MM.1S (cell line): ENCODE results near the gene ZNF778.
"Not testable (repeated sequence)": the region's sequence is repeated elsewhere in the genome, so short reads cannot be mapped to it uniquely, and the experiment has no call there.

Experiments used
- CTCF ChIP-seq: fragments of 300-600 bp; sonication (generic); IDR thresholded peaks from 2 replicates; pipeline ENCODE4 v1.5.1; 2016; ENCODE audit warnings: antibody characterized with exemption, low read length, mixed read lengths
- EZH2 ChIP-seq: fragments of 300-600 bp; sonication (generic); optimal IDR thresholded peaks from 2 replicates; pipeline ENCODE3; 2017; ENCODE audit warnings: low read depth, mild to moderate bottlenecking, antibody characterized with exemption, low read length, mixed read lengths
- EZH2phosphoT487 ChIP-seq: fragments of 300-600 bp; sonication (generic); IDR thresholded peaks from 2 replicates; pipeline ENCODE4 v1.6.1; 2018; ENCODE audit warnings: antibody characterized with exemption, low read length

GRCh38 chr16:89259901-89260300, 42.4 kb downstream of the ZNF778 start:
- not testable (repeated sequence) for TF ChIP-seq CTCF, EZH2, EZH2phosphoT487
